Caco-2 (cell line): ENCODE results near the gene PLXNA4. TPM values are rescaled to one million over a fixed set of nuclear protein-coding genes. Genes with fewer than 3 reads are reported as not detected.

Experiments
- BruUV-seq: library from RNA; stranded (reverse); fragments of 400-500 nt; replicated peaks from 2 replicates; lab custom pipeline; 2021; lab: Mats Ljungman, UMichigan
- CTCF ChIA-PET: fragments of 300-600 bp; sonication (Branson Sonifier 250); formaldehyde crosslinking; loops from one replicate; lab custom pipeline; 2022; ENCODE audit warnings: antibody characterized with exemption; lab: Charles Lee
- POLR2A ChIA-PET: fragments of 300-600 bp; sonication (Branson Sonifier 250); formaldehyde crosslinking; loops from one replicate; lab custom pipeline; 2022; ENCODE audit warnings: antibody characterized with exemption; lab: Charles Lee
- DNase-seq, 2 experiments: peaks; one replicate each; pipeline versions ENCODE4 v3.0.0 to v3.0.0-alpha.2; 2020 to 2022
- H3K27me3 ChIP-seq: replicated peaks from 2 replicates; pipeline ENCODE4 v1.6.0; 2011; ENCODE audit warnings: low read length; ENCODE audit not compliant: control insufficient read depth, insufficient read depth
- H3K36me3 ChIP-seq: 2 replicates; pipeline ENCODE4 v1.5.1; 2011; ENCODE audit warnings: low read length; ENCODE audit not compliant: control insufficient read depth, insufficient read depth
- H3K4me1 ChIP-seq: fragments of 250-450 bp; sonication (Bioruptor Pico); 2 replicates; pipeline ENCODE4 v1.5.1; 2020; ENCODE audit warnings: mild to moderate bottlenecking
- H3K4me3 ChIP-seq: 2 replicates; pipeline ENCODE4 v1.5.1; 2011; ENCODE audit warnings: low read depth, mild to moderate bottlenecking, control low read depth, low read length
- H3K9me3 ChIP-seq: fragments of 250-450 bp; sonication (Bioruptor Pico); 2 replicates; pipeline ENCODE4 v1.5.1; 2020; ENCODE audit warnings: mild to moderate bottlenecking, moderate library complexity
- H3K27ac Mint-ChIP-seq: one replicate; pipeline ENCODE4 v1.8.0; 2022; ENCODE audit warnings: mixed read lengths; ENCODE audit not compliant: unreplicated experiment
- H3K27me3 Mint-ChIP-seq: one replicate; pipeline ENCODE4 v1.8.0; 2022; ENCODE audit warnings: mixed read lengths; ENCODE audit not compliant: insufficient read depth, unreplicated experiment
- H3K36me3 Mint-ChIP-seq: one replicate; pipeline ENCODE4 v1.8.0; 2022; ENCODE audit warnings: mild to moderate bottlenecking, mixed read lengths; ENCODE audit not compliant: insufficient read depth, unreplicated experiment
- H3K4me1 Mint-ChIP-seq: one replicate; pipeline ENCODE4 v1.8.0; 2022; ENCODE audit warnings: low read depth, mixed read lengths; ENCODE audit not compliant: unreplicated experiment
- H3K4me3 Mint-ChIP-seq: one replicate; pipeline ENCODE4 v1.8.0; 2022; ENCODE audit warnings: mild to moderate bottlenecking, moderate library complexity, mixed read lengths; ENCODE audit not compliant: unreplicated experiment
- H3K9me3 Mint-ChIP-seq: one replicate; pipeline ENCODE4 v1.8.0; 2022; ENCODE audit warnings: mixed read lengths; ENCODE audit not compliant: unreplicated experiment
- CTCF ChIP-seq, 2 experiments: fragments of 200-600 bp in 1 of 2; IDR thresholded peaks; 1 replicate in 1 of 2; 2 replicates in 1 of 2; pipeline versions ENCODE4 v1.5.1 to v1.8.0; 2011 to 2022; ENCODE audit warnings: antibody characterized with exemption in 1 of 2, control low read depth in 1 of 2, inconsistent platforms in 1 of 2, low read depth in 1 of 2, low read length in 1 of 2, mild to moderate bottlenecking in 1 of 2, moderate library complexity in 1 of 2; ENCODE audit not compliant: insufficient read depth in 1 of 2, severe bottlenecking in 1 of 2, unreplicated experiment in 1 of 2
- intact Hi-C: fragments of 100-400 bp; cut with micrococcal nuclease; formaldehyde crosslinking; loops from one replicate; pipeline ENCODE4 v1.10.0; 2022; ENCODE audit not compliant: unreplicated experiment
- total RNA-seq: library from RNA; stranded (reverse); gene quantifications from 2 replicates; pipeline ENCODE4 v1.2.3, GENCODE V29; 2022

PLXNA4 gene
- total RNA-seq, 1 experiment from 2014 or later, result 0.43 TPM

GRCh38 chr7:132090444-132090843 lies 485.8 kb downstream of the PLXNA4 start:
- H3K9me3 Mint-ChIP-seq, result no peaks in the 10 kb centered on the region
- no peak overlapping the region for H3K4me3 Mint-ChIP-seq
- H3K27me3 Mint-ChIP-seq, result peaks cover 20% of the 10 kb centered on the region
- DNase-seq, result no peak
- H3K9me3 ChIP-seq, result no peaks in the 10 kb centered on the region
- H3K36me3 ChIP-seq, result no peaks in the 10 kb centered on the region
- no peak overlapping the region for H3K4me3 ChIP-seq
- BruUV-seq, result no TSS peak
- TF ChIP-seq CTCF (IDR thresholded peaks at IDR 0.05; ENCODE audit: insufficient read depth in 1 of 2, low read depth in 1 of 2, low read length in 1 of 2, severe bottlenecking in 1 of 2, unreplicated experiment in 1 of 2), result no peak
- H3K27ac Mint-ChIP-seq, result no peak overlapping the region
- ChIA-PET POLR2A (no interaction called here), CTCF (no interaction called here)
- intact Hi-C loops, result no loop called here
- H3K27me3 ChIP-seq, result peaks cover 1% of the 10 kb centered on the region; the same call in 1 of the 2 replicates
- H3K4me1 Mint-ChIP-seq, result no peaks in the 10 kb centered on the region
- H3K36me3 Mint-ChIP-seq, result no peaks in the 10 kb centered on the region
- H3K4me1 ChIP-seq, result no peaks in the 10 kb centered on the region

GRCh38 chr7:132089356-132089755 lies 486.9 kb downstream of the PLXNA4 start:
- CTCF ChIA-PET, result no interaction called here
- no peak overlapping the region for H3K27ac Mint-ChIP-seq
- intact Hi-C loops, result no loop called here
- no peak overlapping the region for H3K4me3 Mint-ChIP-seq
- DNase-seq, result no peak
- no TSS peak for BruUV-seq
- H3K9me3 ChIP-seq, result no peaks in the 10 kb centered on the region
- H3K4me3 ChIP-seq, result no peak overlapping the region
- POLR2A ChIA-PET, result no interaction called here
- H3K36me3 ChIP-seq, result no peaks in the 10 kb centered on the region
- no peaks in the 10 kb centered on the region for H3K36me3 Mint-ChIP-seq
- no peak for TF ChIP-seq CTCF (IDR thresholded peaks at IDR 0.05; ENCODE audit: insufficient read depth in 1 of 2, low read depth in 1 of 2, low read length in 1 of 2, severe bottlenecking in 1 of 2, unreplicated experiment in 1 of 2)
- H3K9me3 Mint-ChIP-seq, result no peaks in the 10 kb centered on the region
- H3K27me3 Mint-ChIP-seq, result peaks cover 15% of the 10 kb centered on the region
- no peaks in the 10 kb centered on the region for H3K4me1 Mint-ChIP-seq
- H3K27me3 ChIP-seq, result no peaks in the 10 kb centered on the region; the same call in 1 of the 2 replicates
- H3K4me1 ChIP-seq, result no peaks in the 10 kb centered on the region

GRCh38 chr7:132087421-132087820 lies 488.8 kb downstream of the PLXNA4 start:
- TF ChIP-seq CTCF (IDR thresholded peaks at IDR 0.05; ENCODE audit: insufficient read depth in 1 of 2, low read depth in 1 of 2, low read length in 1 of 2, severe bottlenecking in 1 of 2, unreplicated experiment in 1 of 2), result no peak
- Histone ChIP-seq H3K4me3 (no peak overlapping the region), H3K27me3 (no peaks in the 10 kb centered on the region; the same call in 1 of the 2 replicates), H3K9me3 (no peaks in the 10 kb centered on the region), H3K36me3 (no peaks in the 10 kb centered on the region), H3K4me1 (no peaks in the 10 kb centered on the region)
- peaks cover 14% of the 10 kb centered on the region for H3K27me3 Mint-ChIP-seq
- H3K9me3 Mint-ChIP-seq, result no peaks in the 10 kb centered on the region
- no TSS peak for BruUV-seq
- no peaks in the 10 kb centered on the region for H3K36me3 Mint-ChIP-seq
- intact Hi-C loops, result no loop called here
- H3K27ac Mint-ChIP-seq, result no peak overlapping the region
- no peak for DNase-seq
- no peaks in the 10 kb centered on the region for H3K4me1 Mint-ChIP-seq
- CTCF ChIA-PET, result no interaction called here
- POLR2A ChIA-PET, result no interaction called here
- H3K4me3 Mint-ChIP-seq, result no peak overlapping the region
